ENCODE results near the gene PROSER3.

DNA sequence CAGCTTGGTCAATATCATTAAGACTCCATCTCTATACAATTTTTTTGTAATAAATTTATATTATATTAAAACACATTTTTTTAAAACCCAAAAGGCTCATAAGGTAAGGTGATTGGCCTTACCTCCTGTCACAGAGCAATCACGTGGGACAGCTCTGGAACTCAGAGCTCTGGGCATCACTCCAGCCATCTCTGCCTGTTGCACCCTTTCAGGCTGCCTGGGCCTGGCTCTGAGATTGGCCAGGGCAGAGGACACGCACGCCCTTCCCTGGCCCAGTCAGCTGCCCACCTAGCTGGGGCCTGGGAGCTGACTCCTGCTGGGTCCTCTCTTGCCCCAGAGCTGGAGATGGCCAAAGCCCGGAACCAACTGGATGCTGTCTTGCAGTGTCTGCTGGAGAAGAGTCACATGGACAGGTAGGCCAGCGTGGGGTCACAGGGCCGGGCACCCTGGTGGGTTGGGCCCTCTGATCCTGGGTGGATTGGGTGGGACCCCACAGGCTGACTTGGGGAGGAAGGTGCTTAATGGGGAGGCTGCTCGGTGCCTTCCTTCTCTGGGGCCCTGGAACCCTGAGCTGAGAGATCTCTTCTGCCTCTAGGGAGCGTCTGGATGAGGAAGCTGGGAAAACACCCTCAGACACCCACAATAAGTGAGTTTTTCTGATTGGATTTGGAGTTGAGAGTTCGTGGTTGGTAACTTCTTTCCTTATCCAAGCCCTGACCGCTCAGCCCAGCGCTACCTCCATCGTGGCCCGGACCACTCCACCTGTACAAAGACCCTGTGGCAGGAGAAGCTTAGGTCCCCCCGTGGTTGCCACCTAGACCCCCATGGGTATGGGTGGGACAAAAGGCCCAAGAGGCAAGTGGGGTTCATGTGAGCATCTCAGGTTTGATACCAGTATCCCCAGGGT lies 5.9 kb upstream of the PROSER3 start:
- TF ChIP-seq CTBP1 (IDR thresholded peaks at IDR 0.05; ENCODE audit: borderline replicate concordance): no peak
- TF ChIP-seq FOXA1 (IDR thresholded peaks at IDR 0.05): no peak
